ENCODE measurements around the gene RAMACL.

RAMACL gene

GRCh38 chr6:166618866-166619761 is 32.6 kb upstream of the RAMACL start:
- in situ Hi-C loops (cut with MboI; ENCODE audit: low pct_unique_long_range_greater_than_20kb, low sequenced_read_pairs), result no loop called here
- DNase-seq, result no peak

- no peak for DNase-seq
- in situ Hi-C loops (cut with MboI; ENCODE audit: low pct_unique_long_range_greater_than_20kb, low sequenced_read_pairs), result no loop called here
Observed at GRCh38 chr6:166618251-166618650, 31.8 kb upstream of the RAMACL start.

GRCh38 chr6:166617359-166617758 is 30.9 kb upstream of the RAMACL start:
- no peak for DNase-seq
- in situ Hi-C loops (cut with MboI; ENCODE audit: low pct_unique_long_range_greater_than_20kb, low sequenced_read_pairs), result no loop called here

- in situ Hi-C loops (cut with MboI; ENCODE audit: low pct_unique_long_range_greater_than_20kb, low sequenced_read_pairs), result no loop called here
- DNase-seq, result no peak
Observed at GRCh38 chr6:166616261-166617238, 30.1 kb upstream of the RAMACL start.

- DNase-seq, result no peak
- in situ Hi-C loops (cut with MboI; ENCODE audit: low pct_unique_long_range_greater_than_20kb, low sequenced_read_pairs), result no loop called here
Observed at GRCh38 chr6:166615059-166615770, 28.7 kb upstream of the RAMACL start.

- in situ Hi-C loops (cut with MboI; ENCODE audit: low pct_unique_long_range_greater_than_20kb, low sequenced_read_pairs), result no loop called here
- DNase-seq, result no peak
Observed at GRCh38 chr6:166614589-166614988, 28.1 kb upstream of the RAMACL start.

- no peak for DNase-seq
- in situ Hi-C loops (cut with MboI; ENCODE audit: low pct_unique_long_range_greater_than_20kb, low sequenced_read_pairs), result no loop called here
Observed at GRCh38 chr6:166614171-166614583, 27.7 kb upstream of the RAMACL start.

GRCh38 chr6:166613027-166613426 is 26.5 kb upstream of the RAMACL start:
- in situ Hi-C loops (cut with MboI; ENCODE audit: low pct_unique_long_range_greater_than_20kb, low sequenced_read_pairs), result no loop called here
- DNase-seq, result no peak

- DNase-seq, result no peak
Observed at GRCh38 chr6:166612471-166612881, 26.0 kb upstream of the RAMACL start.

GRCh38 chr6:166611631-166612030 is 25.2 kb upstream of the RAMACL start:
- in situ Hi-C loops (cut with MboI; ENCODE audit: low pct_unique_long_range_greater_than_20kb, low sequenced_read_pairs), result no loop called here

More at GRCh38 chr6:166612471-166612881, 26.0 kb upstream of the RAMACL start:
- in situ Hi-C loops (cut with MboI; ENCODE audit: low pct_unique_long_range_greater_than_20kb, low sequenced_read_pairs), result no loop called here

GRCh38 chr6:166610069-166610468 is 23.6 kb upstream of the RAMACL start:
- no peak for DNase-seq
- in situ Hi-C loops (cut with MboI; ENCODE audit: low pct_unique_long_range_greater_than_20kb, low sequenced_read_pairs), result no loop called here

More at GRCh38 chr6:166611631-166612030, 25.2 kb upstream of the RAMACL start:
- DNase-seq, result no peak

- in situ Hi-C loops (cut with MboI; ENCODE audit: low pct_unique_long_range_greater_than_20kb, low sequenced_read_pairs), result no loop called here
- no peak for DNase-seq
Observed at GRCh38 chr6:166608774-166609173, 22.3 kb upstream of the RAMACL start.

GRCh38 chr6:166605752-166606151 is 19.3 kb upstream of the RAMACL start:
- in situ Hi-C loops (cut with MboI; ENCODE audit: low pct_unique_long_range_greater_than_20kb, low sequenced_read_pairs), result no loop called here
- DNase-seq, result no peak

GRCh38 chr6:166604911-166605310 is 18.4 kb upstream of the RAMACL start:
- in situ Hi-C loops (cut with MboI; ENCODE audit: low pct_unique_long_range_greater_than_20kb, low sequenced_read_pairs), result no loop called here
- no peak for DNase-seq

- no peak for DNase-seq
- in situ Hi-C loops (cut with MboI; ENCODE audit: low pct_unique_long_range_greater_than_20kb, low sequenced_read_pairs), result no loop called here
Observed at GRCh38 chr6:166604328-166604727, 17.9 kb upstream of the RAMACL start.

GRCh38 chr6:166603043-166603690 is 16.7 kb upstream of the RAMACL start:
- in situ Hi-C loops (cut with MboI; ENCODE audit: low pct_unique_long_range_greater_than_20kb, low sequenced_read_pairs), result no loop called here
- no peak for DNase-seq

GRCh38 chr6:166601956-166602355 is 15.5 kb upstream of the RAMACL start:
- no peak for DNase-seq
- in situ Hi-C loops (cut with MboI; ENCODE audit: low pct_unique_long_range_greater_than_20kb, low sequenced_read_pairs), result no loop called here

GRCh38 chr6:166600931-166601330 is 14.5 kb upstream of the RAMACL start:
- in situ Hi-C loops (cut with MboI; ENCODE audit: low pct_unique_long_range_greater_than_20kb, low sequenced_read_pairs), result no loop called here
- DNase-seq, result no peak

GRCh38 chr6:166599205-166599604 is 12.7 kb upstream of the RAMACL start:
- in situ Hi-C loops (cut with MboI; ENCODE audit: low pct_unique_long_range_greater_than_20kb, low sequenced_read_pairs), result no loop called here

More at GRCh38 chr6:166599205-166599604, 12.7 kb upstream of the RAMACL start:
- no peak for DNase-seq

Data from KBM-7 (cell line).